ENCODE results near the gene LRFN4. TPM values are rescaled to one million over a fixed set of nuclear protein-coding genes. Genes with fewer than 3 reads are reported as not detected.
A peak's percentile ranks its signal among the peaks of the same experiment; 100 is the strongest.

LRFN4 gene
- total and polyA plus RNA-seq, 2 of the 13 experiments (the other 11 are each of a cell fraction or from before 2014, with no cell fraction given) = 1.3 to 6.8 TPM

DNA sequence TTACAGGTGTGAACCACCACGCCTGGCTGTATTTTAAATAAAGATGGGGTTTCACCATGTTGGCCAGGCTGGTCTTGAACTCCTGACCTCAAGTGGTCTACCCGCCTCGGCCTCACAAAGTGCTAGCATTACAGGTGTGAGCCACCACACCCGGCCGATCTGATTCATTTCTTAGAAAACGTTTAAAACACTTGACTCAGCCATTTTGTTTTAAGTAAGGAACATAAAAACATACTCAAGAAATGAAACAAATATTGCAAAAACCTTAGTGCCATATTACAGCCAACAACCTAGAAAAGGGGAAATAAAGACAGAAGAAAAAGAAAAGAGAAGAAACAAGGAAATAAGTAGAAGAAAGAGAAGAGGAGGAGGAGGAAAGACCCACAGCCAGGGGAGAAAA is 17.4 kb downstream of the LRFN4 start:
- Histone ChIP-seq H4K20me1 (ENCODE audit: insufficient read depth, low read length) (peaks cover 15% of the 10 kb centered on the region), H3K9me3 (ENCODE audit: low read length) (no peaks in the 10 kb centered on the region), H3K79me2 (ENCODE audit: insufficient read depth, low read length) (peaks cover 17% of the 10 kb centered on the region), H3K36me3 (replicated peaks in 1 of 2; ENCODE audit: control insufficient read depth in 1 of 2, insufficient read depth in 2 of 2, low read length in 2 of 2) (peaks cover 15 to 29% of the 10 kb centered on the region in 2 experiments; a peak in 4 of 5 replicates), H2AFZ (ENCODE audit: low read length) (no peak overlapping the region), H3K4me1 (ENCODE audit: insufficient read depth, low read length) (peaks cover 18% of the 10 kb centered on the region), H3K27me3 (ENCODE audit: control insufficient read depth in 1 of 2, insufficient read depth in 2 of 2, low read length in 2 of 2) (no peaks in the 10 kb centered on the region), H3K9ac (ENCODE audit: insufficient read depth, low read depth, low read length) (no peak overlapping the region), H3K27ac (ENCODE audit: extremely low read length, insufficient read depth, low read length) (no peak overlapping the region), H3K4me2 (ENCODE audit: low read depth, low read length) (no peak overlapping the region), H3K4me3 (replicated peaks in 1 of 3; ENCODE audit: insufficient read depth in 1 of 3, low read depth in 2 of 3, low read length in 3 of 3) (no peak overlapping the region)
- ATAC-seq (no peak), FAIRE-seq (no peak), DNase-seq (ENCODE audit: low spot score) (no peak)
- ChIA-PET POLR2A (no interaction called here), CTCF (ENCODE audit: low intra/inter-chr PET ratio, low total read pairs) (no interaction called here)
- no peak for TF ChIP-seq ZNF441 (CRISPR knock-in tag; IDR thresholded peaks at IDR 0.05; ENCODE audit: borderline replicate concordance)
- TF ChIP-seq ZNF614 (CRISPR knock-in tag; IDR thresholded peaks at IDR 0.05; ENCODE audit: borderline replicate concordance) = no peak
- peak in 1 of 2 experiments; percentile 34; a peak in 1 of 4 replicates for TF ChIP-seq MAFK (conservative IDR thresholded peaks at IDR 0.05 in 1 of 2, IDR thresholded peaks at IDR 0.05 in 1 of 2; ENCODE audit: low read length in 2 of 2)
- no peak for TF ChIP-seq ZNF788 (CRISPR knock-in tag; IDR thresholded peaks at IDR 0.05; ENCODE audit: borderline replicate concordance)
- no peak for TF ChIP-seq ZSCAN12 (CRISPR knock-in tag; IDR thresholded peaks at IDR 0.05)
- TF ChIP-seq, protein P1, sequence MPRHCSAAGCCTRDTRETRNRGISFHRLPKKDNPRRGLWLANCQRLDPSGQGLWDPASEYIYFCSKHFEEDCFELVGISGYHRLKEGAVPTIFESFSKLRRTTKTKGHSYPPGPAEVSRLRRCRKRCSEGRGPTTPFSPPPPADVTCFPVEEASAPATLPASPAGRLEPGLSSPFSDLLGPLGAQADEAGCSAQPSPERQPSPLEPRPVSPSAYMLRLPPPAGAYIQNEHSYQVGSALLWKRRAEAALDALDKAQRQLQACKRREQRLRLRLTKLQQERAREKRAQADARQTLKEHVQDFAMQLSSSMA (CRISPR knock-in tag; IDR thresholded peaks at IDR 0.05) = no peak
- 94% methylated on average over 6 of the region's 6 CpGs for WGBS (ENCODE audit: low lambda C conversion rate)
- in situ Hi-C loops (cut with HindIII; ENCODE audit: extremely low pct_ligation_motif_present, low pct_unique_long_range_greater_than_20kb) = no loop called here
- intact Hi-C loops (cut with micrococcal nuclease; ENCODE audit: unreplicated experiment) = no loop called here
- BruUV-seq (replicated peaks) = no TSS peak

DNA sequence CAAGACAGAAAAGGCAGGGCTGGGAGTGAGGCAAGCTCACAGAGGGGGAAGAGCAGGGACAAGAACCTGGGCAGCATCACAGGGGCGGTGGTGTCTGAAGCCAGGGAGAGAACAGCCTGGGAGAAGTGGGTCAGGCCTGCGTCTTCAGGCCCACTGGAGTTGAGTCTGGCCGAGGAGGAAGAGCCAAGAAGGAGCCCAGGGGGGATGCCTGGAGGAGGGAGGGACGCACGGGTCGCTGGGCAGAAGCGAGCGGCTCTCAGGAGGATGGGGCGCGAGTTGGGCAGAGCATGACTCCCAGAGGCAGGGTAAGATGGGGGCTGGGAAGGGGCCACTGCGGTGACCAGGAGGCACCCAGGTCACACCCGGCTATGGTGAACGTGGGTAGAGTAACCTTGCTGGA is 18.5 kb downstream of the LRFN4 start:
- Histone ChIP-seq H3K36me3 (replicated peaks in 1 of 2; ENCODE audit: control insufficient read depth in 1 of 2, insufficient read depth in 2 of 2, low read length in 2 of 2) (peaks cover 10 to 17% of the 10 kb centered on the region in 2 experiments; a peak in 4 of 5 replicates), H3K27ac (ENCODE audit: extremely low read length, insufficient read depth, low read length) (no peak overlapping the region), H3K27me3 (ENCODE audit: control insufficient read depth in 1 of 2, insufficient read depth in 2 of 2, low read length in 2 of 2) (no peaks in the 10 kb centered on the region), H3K9me3 (ENCODE audit: low read length) (no peaks in the 10 kb centered on the region), H3K9ac (ENCODE audit: insufficient read depth, low read depth, low read length) (no peak overlapping the region), H3K79me2 (ENCODE audit: insufficient read depth, low read length) (peaks cover 21% of the 10 kb centered on the region), H3K4me1 (ENCODE audit: insufficient read depth, low read length) (peaks cover 18% of the 10 kb centered on the region), H3K4me3 (replicated peaks in 1 of 3; ENCODE audit: insufficient read depth in 1 of 3, low read depth in 2 of 3, low read length in 3 of 3) (no peak overlapping the region), H4K20me1 (ENCODE audit: insufficient read depth, low read length) (peaks cover 15% of the 10 kb centered on the region), H2AFZ (ENCODE audit: low read length) (no peak overlapping the region), H3K4me2 (ENCODE audit: low read depth, low read length) (no peak overlapping the region)
- DNase-seq (ENCODE audit: low spot score) = no peak
- intact Hi-C loops (cut with micrococcal nuclease; ENCODE audit: unreplicated experiment) (no loop called here), in situ Hi-C loops (cut with HindIII; ENCODE audit: extremely low pct_ligation_motif_present, low pct_unique_long_range_greater_than_20kb) (no loop called here)
- TF ChIP-seq AGO2 (optimal IDR thresholded peaks at IDR 0.05; ENCODE audit: low read depth, low read length) (peak; percentile 39), RARA (CRISPR knock-in tag; IDR thresholded peaks at IDR 0.05) (no peak)
- FAIRE-seq = no peak
- WGBS (ENCODE audit: low lambda C conversion rate) = 96% methylated on average over 11 of the region's 13 CpGs
- POLR2A ChIA-PET = no interaction called here
- no peak for ATAC-seq
- CTCF ChIA-PET (ENCODE audit: low intra/inter-chr PET ratio, low total read pairs) = no interaction called here
- BruUV-seq (replicated peaks) = no TSS peak
